Measurements from ENCODE around the gene FAM131B.

DNA sequence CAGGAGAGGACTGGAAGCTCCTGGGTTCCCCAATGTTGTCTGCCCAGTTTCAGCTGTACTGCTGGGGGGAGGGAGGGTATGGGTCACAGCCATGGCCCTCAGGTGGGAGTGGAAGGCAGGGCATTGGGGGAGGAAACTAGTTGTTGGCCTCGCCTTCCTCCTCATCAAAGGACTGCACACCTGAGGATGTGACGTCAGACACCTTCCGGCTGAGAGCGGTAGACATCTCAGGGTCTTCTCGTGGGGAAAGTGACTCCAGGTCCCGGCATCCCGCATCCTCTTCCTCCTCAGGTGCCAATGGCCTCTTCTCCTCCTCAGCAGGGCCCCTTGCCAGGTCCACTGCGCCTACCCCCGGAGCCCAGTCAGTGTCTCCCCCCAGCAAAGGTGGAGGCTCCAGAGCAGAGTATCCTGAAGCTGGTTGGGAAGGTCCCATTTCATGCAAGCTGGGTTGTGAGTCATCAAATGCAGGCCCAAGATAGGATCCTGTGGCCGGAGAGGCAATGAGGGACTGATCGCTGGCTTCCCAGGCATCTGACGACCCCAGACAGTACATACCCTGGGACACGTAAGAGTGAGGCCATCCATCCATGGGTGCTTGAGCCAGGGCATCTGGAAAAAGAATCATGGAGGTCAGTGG, 6.0 kb downstream of the FAM131B start:
- TF ChIP-seq, protein P1, sequence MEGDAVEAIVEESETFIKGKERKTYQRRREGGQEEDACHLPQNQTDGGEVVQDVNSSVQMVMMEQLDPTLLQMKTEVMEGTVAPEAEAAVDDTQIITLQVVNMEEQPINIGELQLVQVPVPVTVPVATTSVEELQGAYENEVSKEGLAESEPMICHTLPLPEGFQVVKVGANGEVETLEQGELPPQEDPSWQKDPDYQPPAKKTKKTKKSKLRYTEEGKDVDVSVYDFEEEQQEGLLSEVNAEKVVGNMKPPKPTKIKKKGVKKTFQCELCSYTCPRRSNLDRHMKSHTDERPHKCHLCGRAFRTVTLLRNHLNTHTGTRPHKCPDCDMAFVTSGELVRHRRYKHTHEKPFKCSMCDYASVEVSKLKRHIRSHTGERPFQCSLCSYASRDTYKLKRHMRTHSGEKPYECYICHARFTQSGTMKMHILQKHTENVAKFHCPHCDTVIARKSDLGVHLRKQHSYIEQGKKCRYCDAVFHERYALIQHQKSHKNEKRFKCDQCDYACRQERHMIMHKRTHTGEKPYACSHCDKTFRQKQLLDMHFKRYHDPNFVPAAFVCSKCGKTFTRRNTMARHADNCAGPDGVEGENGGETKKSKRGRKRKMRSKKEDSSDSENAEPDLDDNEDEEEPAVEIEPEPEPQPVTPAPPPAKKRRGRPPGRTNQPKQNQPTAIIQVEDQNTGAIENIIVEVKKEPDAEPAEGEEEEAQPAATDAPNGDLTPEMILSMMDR (IDR thresholded peaks at IDR 0.05; ENCODE audit: borderline replicate concordance, extremely low read depth, low read length, poor library complexity, severe bottlenecking), result no peak
- TF ChIP-seq EZH2 (IDR thresholded peaks at IDR 0.05; ENCODE audit: borderline replicate concordance, low read depth, low read length, severe bottlenecking), result no peak

All from DND-41 (cell line).